ENCODE data around the gene NECTIN4.

Gene NECTIN4

GRCh38 chr1:161100556-161100955 is 11.2 kb upstream of the NECTIN4 start:
- no peak for TF ChIP-seq YY1 (IDR thresholded peaks at IDR 0.05; ENCODE audit: low read depth)
- TF ChIP-seq TCF12 (IDR thresholded peaks at IDR 0.05; ENCODE audit: low read depth) = no peak
- no peak for TF ChIP-seq FOXM1 (IDR thresholded peaks at IDR 0.05; ENCODE audit: borderline replicate concordance, low read depth)
- no peak for TF ChIP-seq NFIC (IDR thresholded peaks at IDR 0.05)
- TF ChIP-seq USF1 (IDR thresholded peaks at IDR 0.05) = no peak
- no peak for TF ChIP-seq EP300 (IDR thresholded peaks at IDR 0.05; ENCODE audit: borderline replicate concordance)
- no peak for TF ChIP-seq TAF1 (IDR thresholded peaks at IDR 0.05; ENCODE audit: low read depth)
- TF ChIP-seq ZBTB7A (IDR thresholded peaks at IDR 0.05; ENCODE audit: low read depth) = no peak
- TF ChIP-seq TEAD4 (IDR thresholded peaks at IDR 0.05) = no peak
- TF ChIP-seq MAX (IDR thresholded peaks at IDR 0.05) = no peak
- no peak for TF ChIP-seq RAD21 (IDR thresholded peaks at IDR 0.05; ENCODE audit: low read depth)
- no peak for TF ChIP-seq CEBPB (IDR thresholded peaks at IDR 0.05)
- TF ChIP-seq EGR1 (IDR thresholded peaks at IDR 0.05) = no peak
- TF ChIP-seq REST (IDR thresholded peaks at IDR 0.05; ENCODE audit: low read depth) = no peak
- no peak for TF ChIP-seq CREB1 (IDR thresholded peaks at IDR 0.05; ENCODE audit: low read depth)

- TF ChIP-seq CEBPB (IDR thresholded peaks at IDR 0.05) = no peak
- TF ChIP-seq USF1 (IDR thresholded peaks at IDR 0.05) = no peak
- TF ChIP-seq ZBTB7A (IDR thresholded peaks at IDR 0.05; ENCODE audit: low read depth) = no peak
- TF ChIP-seq FOXM1 (IDR thresholded peaks at IDR 0.05; ENCODE audit: borderline replicate concordance, low read depth) = no peak
- TF ChIP-seq YY1 (IDR thresholded peaks at IDR 0.05; ENCODE audit: low read depth) = no peak
- TF ChIP-seq NFIC (IDR thresholded peaks at IDR 0.05) = no peak
- TF ChIP-seq REST (IDR thresholded peaks at IDR 0.05; ENCODE audit: low read depth) = no peak
- no peak for TF ChIP-seq TAF1 (IDR thresholded peaks at IDR 0.05; ENCODE audit: low read depth)
- no peak for TF ChIP-seq EP300 (IDR thresholded peaks at IDR 0.05; ENCODE audit: borderline replicate concordance)
- no peak for TF ChIP-seq EGR1 (IDR thresholded peaks at IDR 0.05)
- TF ChIP-seq TCF12 (IDR thresholded peaks at IDR 0.05; ENCODE audit: low read depth) = no peak
- no peak for TF ChIP-seq RAD21 (IDR thresholded peaks at IDR 0.05; ENCODE audit: low read depth)
- no peak for TF ChIP-seq CREB1 (IDR thresholded peaks at IDR 0.05; ENCODE audit: low read depth)
- TF ChIP-seq TEAD4 (IDR thresholded peaks at IDR 0.05) = no peak
- TF ChIP-seq MAX (IDR thresholded peaks at IDR 0.05) = no peak
Measured at GRCh38 chr1:161099090-161099802, 9.9 kb upstream of the NECTIN4 start.

- TF ChIP-seq MAX (IDR thresholded peaks at IDR 0.05) (no peak), CREB1 (IDR thresholded peaks at IDR 0.05; ENCODE audit: low read depth) (no peak), USF1 (IDR thresholded peaks at IDR 0.05) (no peak), RAD21 (IDR thresholded peaks at IDR 0.05; ENCODE audit: low read depth) (no peak), CEBPB (IDR thresholded peaks at IDR 0.05) (no peak), EGR1 (IDR thresholded peaks at IDR 0.05) (no peak), EP300 (IDR thresholded peaks at IDR 0.05; ENCODE audit: borderline replicate concordance) (no peak), TCF12 (IDR thresholded peaks at IDR 0.05; ENCODE audit: low read depth) (no peak), REST (IDR thresholded peaks at IDR 0.05; ENCODE audit: low read depth) (no peak), TAF1 (IDR thresholded peaks at IDR 0.05; ENCODE audit: low read depth) (no peak), YY1 (IDR thresholded peaks at IDR 0.05; ENCODE audit: low read depth) (no peak), TEAD4 (IDR thresholded peaks at IDR 0.05) (no peak), ZBTB7A (IDR thresholded peaks at IDR 0.05; ENCODE audit: low read depth) (no peak), NFIC (IDR thresholded peaks at IDR 0.05) (no peak)
Measured at GRCh38 chr1:161098210-161099068, 9.1 kb upstream of the NECTIN4 start, which contains the start of gene KLHDC9. Gene KLHDC9 (plus strand): TSS chr1:161098361. CDS start chr1:161098536, 175 bp downstream.
